NCI-H128 (cell line): ENCODE results near the gene PTPRN2.
"Not testable (repeated sequence)": the region's sequence is repeated elsewhere in the genome, so short reads cannot be mapped to it uniquely, and the experiment has no call there.

Source experiments
- DNase-seq: peaks from one replicate; lab custom pipeline; 2025; ENCODE audit not compliant: unreplicated experiment; lab: John Stamatoyannopoulos, UW

PTPRN2 gene

DNA sequence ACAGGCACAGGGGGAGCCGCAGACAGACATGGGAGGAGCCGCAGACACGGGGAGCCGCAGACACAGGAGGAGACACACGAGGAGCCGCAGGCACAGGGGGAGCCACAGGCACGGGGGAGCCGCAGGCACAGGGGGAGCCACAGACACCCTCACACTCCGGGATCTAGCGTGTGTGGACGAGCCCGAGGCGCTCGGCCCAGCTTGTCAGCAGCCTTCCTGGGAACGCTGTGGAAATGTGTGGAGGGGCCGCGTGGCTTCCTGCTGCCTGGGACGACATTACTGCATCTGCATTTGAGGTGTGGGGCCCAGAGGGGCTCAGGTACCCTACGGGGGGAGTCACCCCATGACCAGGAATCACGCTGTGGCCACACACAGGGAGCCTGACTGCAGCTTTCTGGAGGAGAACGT lies 313.2 kb downstream of the PTPRN2 start:
- DNase-seq: no peak

DNA sequence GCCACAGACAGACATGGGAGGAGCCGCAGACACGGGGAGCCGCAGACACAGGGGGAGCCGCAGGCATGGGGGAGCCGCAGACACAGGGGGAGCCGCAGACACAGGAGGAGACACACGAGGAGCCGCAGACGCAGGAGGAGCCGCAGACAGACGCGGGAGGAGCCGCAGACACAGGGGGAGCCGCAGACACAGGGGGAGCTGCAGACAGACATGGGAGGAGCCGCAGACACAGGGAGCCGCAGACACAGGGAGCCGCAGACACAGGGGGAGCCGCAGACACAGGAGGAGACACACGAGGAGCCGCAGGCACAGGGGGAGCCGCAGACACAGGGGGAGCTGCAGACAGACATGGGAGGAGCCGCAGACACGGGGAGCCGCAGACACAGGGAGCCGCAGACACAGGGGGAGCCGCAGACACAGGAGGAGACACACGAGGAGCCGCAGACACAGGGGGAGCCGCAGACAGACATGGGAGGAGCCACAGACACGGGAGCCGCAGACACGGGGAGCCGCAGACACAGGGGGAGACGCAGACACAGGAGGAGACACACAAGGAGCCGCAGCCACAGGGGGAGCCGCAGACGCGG lies 313.8 kb downstream of the PTPRN2 start:
- not testable (repeated sequence) for DNase-seq

DNA sequence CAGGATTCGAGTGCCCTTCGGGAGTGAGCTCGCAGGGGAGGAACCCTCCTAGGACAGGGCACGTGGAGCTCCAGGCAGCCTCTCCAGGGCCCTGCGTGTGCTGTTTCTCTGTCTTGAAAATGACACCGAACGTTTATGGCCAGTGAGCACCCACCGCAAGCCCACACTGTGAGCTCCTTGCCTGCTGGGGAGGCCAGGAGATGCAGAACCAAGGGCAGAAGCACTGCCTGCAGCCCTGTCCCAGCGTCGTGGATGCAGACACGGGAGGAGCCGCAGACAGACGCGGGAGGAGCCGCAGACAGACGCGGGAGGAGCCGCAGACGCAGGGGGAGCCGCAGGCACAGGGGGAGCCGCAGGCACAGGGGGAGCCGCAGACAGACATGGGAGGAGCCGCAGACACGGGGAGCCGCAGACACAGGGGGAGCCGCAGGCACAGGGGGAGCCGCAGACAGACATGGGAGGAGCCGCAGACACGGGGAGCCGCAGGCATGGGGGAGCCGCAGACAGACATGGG lies 314.4 kb downstream of the PTPRN2 start:
- no peak for DNase-seq

DNA sequence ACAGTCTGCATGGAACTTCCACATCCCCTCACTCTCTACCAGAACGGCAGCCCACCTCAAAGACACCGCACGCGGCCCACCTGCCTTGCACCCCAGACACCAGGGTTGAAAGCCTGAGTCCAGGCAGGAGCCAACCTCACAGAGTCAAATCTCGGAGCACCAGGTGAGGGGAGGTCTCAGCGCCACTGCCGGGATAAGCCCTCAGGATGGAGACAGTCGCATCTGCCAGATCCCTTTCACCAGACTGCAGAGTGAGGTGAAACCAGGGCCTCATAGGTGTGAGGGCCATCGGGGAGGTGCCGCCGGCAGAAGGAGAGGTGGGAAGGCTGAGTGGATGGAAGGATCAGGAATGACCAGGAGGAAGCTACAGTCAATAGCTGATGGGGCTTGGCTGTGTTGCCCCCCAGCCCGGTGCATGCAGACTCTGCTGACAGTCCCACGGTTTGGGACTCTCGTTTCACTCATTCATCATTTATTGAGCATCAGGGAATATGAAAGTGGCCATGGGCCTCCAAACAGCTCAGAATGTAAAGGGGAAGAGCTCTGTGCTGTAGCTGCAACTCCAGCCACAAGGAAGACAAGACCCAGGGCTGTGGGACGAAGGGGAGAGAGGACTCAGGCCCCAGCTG lies 315.0 kb downstream of the PTPRN2 start:
- no peak for DNase-seq

DNA sequence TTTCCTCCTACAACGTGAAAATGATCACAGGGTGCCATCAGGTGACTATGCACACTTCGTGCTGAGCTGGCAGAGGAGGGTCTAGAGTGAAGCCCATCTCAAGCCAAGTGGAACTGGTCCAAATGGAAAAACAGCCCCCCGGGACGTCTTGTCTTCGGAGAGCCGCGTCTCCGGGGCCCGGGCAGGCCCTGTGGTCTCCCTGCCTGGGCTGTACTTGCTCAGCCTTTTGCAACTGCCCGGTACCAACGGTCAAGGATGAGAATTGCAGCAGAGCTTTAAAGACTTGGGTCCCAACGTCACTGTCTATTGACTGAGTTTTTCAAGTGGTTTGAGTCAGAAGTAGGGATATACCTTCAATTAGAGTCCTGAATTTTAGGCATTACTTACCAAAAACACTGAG lies 315.5 kb downstream of the PTPRN2 start:
- no peak for DNase-seq

DNA sequence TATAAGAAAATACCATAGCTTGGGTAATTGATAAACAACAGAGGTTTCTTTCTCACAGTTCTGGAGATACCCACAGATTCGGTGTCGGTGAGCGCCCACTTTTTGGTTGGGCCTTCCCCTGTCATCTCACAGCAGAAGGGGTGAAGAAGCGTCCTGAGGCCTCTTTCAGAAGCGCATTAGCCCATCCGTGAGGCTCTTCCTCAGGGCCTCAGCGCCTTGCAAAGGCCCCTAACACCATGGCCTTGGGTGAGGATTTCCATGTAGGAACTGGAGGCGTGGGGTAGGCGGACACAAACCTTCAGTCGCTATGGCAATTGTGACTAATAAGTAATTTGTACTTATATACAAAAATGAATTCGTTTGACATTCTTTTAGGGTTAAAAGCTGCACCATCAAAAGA lies 316.0 kb downstream of the PTPRN2 start:
- no peak for DNase-seq

DNA sequence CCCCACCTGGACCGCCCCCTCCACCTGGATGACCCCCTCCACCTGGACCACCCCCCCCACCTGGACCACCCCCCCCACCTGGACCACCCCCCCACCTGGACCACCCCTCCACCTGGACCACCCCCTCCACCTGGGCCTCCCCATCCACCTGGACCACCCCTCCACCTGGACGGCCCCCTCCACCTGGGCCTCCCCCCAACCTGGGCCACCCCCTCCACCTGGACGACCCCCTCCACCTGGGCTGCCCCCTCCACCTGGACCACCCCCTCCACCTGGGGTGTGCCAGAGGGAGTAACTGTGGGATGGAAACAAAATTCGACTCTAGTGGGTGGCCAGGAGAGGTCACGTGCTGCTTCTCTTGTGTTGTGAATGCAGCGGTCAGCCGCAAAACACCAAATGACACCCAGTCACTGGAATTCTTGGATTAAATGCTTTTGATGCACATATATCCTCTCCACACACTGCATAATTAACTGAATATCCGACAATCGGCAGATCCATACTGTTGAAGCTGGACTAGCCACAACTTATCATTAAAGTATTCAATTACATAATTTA lies 316.7 kb downstream of the PTPRN2 start:
- no peak for DNase-seq

DNA sequence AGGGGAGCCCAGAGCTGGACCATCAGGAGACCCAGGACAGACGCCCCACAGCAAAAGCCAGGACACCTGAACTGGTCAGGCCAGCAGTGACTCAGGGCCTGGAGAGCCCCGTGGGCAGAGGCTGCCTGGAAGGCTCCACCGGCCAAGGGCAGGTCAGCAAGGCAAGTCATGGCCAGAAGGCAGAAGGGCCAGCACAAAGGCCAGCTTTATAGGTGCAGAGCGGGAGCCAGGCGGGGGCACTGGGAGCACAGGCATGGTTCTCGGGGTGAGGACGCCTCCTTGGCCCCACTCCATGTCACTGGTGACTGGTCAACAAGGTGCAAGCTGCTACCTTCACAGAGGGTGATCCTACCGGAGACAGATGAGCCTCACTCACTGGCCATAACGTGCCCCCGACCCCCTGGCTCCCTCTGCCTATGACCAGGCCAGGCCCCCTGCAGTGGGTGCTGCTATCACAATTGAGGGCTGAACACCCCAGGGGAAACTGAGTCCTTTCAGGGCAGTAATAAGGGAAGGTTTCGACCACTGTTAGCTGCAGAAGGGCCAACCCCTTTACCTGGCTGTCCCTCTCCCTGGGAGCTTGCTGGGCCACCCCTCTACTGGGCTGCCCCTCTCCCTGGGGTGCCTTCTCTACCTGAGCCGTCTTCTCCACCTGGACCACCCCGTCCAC lies 317.4 kb downstream of the PTPRN2 start:
- no peak for DNase-seq

DNA sequence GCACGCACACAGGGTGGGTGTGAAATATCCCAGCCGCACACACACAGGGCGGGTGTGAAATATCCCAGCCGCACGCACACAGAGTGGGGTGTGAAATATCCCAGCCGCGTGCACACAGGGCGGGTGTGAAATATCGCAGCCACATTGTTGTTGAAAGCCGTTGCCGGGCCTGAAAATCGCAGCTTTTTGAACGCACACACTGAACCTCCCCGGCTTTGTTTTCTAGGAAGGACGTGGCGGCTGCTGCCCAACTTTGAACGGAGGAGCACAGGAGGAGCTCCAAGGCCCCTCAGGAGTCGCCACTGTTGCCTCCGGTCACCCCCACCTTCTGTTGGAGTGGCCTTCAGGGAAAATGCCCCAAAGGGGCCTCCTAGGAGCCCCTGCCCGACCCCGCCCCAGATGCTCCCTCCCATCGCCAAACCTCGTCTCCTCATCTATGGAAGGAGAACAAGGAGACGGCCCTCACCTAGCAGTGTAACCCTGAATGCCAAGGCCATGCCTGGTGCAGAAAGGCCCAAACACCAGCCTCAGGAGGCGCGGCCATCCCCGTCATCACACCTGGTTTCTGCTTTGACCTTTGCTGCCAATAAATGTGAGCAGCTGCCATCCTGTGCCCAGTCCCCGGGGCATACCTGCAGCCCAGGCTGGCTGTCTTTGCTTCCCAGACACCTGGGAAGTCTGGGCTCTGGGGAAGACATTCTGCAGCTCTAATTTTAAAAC lies 318.6 kb downstream of the PTPRN2 start:
- DNase-seq: no peak

DNA sequence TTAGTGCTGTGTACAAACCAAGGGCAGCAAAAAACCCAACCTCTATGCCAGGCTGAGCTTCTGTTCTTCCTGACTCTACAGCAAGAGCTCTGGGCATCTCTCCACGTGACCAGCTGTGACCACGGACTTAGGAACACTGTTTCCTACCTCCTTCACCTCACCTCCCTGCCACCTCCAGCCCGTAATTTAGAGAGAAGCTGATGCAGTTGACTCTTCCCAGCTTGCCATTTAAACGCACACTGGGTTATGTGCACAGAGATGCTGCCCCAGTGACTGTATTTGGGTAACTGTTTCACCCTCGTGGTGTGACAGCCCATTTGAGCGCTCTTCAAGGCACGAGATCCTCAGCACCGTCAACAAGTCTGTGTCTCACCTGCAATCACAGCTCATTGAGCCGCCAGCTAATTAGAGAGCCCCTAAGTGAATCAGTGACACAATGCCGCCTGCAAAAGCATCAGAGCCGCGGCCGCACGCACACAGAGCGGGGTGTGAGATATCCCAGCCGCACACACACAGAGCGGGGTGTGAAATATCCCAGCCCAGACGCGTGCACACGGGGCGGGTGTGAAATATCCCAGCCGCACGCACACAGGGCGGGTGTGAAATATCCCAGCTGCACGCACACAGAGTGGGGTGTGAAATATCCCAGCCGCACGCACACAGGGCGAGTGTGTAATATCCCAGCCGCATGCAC lies 319.7 kb downstream of the PTPRN2 start:
- DNase-seq: no peak

DNA sequence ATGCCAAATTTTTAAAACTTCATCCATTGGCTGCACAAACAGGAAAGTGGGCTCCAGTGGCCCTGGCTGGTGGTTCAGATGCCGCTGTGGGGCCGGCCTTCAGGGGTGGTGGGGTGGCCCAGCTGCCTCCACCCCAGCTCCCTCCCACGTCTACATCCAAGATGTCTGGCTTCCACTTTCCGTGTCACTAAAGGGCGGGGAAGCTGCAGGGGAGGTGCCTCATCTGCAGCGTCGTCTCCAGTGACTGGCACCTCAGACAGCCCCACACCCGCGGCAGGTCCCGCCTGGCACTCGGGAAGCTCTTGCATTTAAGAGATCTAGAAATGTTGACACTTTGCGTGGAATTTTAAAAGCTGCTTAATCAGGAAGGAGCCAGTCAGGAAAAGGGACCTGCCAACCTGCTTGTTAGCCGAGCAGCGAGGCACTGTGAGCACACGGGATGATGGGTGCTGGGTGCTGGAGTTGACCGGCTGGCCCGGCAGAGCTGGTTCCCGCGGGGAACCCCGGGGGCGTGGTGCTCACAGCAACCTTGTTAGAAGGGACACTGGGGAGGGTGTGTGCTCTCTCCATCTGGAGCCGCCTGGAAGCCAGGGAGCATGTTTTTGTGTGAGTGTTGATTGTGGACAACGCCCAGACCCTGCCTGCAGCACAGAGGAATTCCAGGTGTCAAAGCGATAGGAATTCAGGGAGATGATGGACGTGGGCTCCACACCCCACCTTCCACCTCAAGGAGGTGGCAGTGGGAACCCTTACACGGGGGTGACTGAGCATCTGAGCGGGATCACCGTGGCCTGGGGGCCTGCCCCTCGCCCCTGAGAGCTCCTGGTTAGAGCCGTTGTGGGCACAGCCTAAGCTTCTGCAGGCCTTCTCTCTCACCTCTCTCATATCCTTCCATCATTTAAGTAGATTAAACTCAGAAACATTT lies 320.5 kb downstream of the PTPRN2 start:
- DNase-seq: no peak

DNA sequence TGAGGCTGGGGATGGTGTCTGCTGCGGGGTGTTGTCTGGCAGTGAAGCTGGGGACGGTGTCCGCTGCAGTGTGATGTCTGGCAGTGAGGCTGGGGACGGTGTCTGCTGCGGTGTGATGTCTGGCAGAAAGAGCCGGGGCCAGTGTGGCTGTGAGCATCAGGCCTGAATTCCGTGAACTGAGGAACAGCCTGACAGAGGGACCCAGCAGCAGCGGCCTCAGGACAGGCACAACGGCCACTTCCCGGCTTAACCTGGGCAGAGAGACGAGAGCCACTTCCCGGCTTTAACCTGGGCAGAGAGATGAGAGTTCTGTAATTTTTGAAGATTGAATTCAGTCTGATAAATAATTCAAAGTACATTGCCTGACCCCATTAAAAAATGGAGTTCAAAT lies 321.2 kb downstream of the PTPRN2 start:
- no peak for DNase-seq

DNA sequence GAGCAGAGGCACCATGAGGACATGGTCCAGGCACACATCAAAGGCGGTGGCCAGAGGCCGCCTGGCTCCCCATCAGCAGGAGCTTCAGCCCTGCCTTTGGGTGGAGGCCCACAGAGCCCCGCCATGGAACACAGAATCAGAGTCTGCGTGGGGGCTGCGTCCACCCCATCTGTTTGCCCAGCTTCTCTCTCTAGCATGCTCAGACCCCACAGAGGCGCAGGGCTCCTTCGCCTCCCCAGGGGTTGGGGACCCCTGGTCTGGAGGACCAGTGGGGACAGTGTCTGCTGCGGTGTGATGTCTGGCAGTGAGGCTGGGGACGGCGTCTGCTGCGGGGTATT lies 321.9 kb downstream of the PTPRN2 start:
- no peak for DNase-seq

DNA sequence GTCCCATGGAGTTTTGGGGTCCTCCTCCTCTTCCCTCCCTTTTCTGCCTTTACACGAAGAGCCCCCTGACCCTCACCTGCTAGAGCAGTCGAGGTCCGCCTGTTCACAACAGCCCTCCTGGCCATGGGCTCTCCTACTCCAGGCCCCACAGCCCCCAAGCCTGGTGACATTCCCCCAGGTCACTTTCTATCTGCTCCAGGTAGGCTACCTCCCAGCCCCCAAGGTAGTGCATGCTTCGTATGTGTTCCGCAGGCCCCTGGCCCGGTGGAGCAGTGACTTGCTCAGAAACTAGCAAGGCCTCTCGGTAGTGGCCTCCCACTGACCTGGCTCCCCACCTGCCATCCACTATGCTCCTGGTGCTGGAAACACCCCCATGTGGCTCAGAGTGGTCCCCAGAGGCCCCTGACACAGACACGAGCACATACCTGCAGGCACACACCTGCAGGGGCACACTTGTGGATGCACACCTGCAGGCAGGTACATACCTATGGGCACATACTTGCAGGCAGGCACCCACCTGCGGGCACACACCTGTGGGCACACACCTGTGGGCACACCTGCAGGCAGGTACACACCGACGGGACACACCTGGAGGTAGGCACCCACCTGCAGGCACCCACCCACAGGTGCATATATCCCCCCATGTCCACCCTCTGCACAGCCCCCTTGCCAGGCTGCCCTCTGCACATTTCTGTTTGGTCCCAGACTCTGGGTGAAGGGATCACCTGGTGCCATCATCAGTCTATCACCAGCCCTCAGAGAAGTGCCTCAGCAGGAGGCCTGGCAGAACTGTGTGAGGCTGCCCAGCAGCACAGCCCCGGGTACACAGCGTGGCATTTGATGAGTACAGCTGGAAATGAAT lies 322.5 kb downstream of the PTPRN2 start:
- DNase-seq: no peak

DNA sequence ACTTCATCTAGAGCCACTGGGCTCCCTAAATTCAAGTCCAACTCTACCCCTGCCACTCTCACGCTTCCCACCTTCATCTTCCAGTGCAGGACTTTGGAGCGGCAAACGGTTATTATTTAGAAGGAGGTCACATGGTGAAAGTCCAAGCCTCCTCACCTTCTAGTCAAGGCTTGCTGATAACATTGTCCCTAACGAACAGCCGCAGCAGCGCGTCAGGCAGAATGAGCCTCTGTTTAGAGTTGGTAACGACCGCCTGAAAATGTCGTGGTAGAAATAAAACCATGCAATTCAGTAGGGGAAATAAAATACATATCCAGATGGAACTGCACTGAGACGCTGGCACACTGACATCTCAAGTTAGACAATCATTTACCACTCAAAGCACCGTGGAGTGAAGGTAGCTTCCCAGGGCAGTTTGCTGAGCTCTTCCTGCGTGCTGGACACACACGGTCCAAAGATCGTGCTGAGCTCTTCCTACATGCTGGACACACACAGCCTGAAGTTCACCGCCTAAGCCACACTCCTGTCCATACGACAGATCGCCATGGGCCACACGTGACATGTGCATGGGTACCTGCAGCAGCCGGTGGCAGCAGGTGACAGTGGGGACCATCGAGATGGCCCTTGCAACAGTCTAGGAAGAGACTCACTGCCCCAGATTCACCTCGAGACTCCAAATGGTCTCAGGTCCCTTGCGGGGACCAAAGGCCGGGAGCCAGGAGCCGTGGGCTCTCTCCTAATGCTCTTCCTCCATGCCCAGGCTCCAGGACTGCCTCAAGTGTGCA lies 323.5 kb downstream of the PTPRN2 start:
- DNase-seq: no peak

DNA sequence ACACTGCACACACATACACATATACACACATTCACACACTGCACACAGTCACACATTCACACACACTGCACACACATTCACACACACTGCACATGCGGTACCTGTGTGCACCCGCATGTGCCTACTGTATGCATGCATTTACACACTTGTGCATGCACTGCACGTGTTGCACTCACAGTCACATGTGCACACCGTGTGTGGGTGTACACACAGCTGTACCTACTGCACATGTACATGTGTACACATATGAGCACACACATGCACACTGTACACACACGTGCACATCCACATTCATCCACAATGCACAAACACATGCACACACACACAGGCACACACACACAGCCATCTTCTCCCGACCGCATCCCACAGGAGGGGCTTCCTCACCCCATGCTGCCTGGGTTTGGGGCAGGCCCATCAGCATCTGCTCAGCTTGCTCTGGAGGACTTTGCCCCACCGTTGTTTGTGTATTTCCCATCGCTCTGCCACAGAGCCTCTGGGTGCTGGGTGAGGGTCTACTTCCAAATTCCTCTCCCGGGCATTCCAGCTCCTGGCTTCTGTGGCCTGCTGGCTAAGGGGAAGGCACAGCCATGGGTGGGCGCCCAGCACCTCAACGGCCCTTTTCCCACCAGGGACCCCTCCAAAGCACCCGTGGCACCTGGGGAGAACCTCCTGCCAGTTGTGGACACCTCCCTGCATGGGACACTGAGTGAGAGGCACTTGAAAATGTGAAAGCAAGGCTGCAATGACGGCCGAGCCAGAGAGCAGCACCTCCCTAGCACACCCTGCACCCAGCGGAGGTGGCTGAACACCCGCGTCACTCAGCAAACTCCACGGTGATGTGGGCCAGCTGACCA lies 324.3 kb downstream of the PTPRN2 start:
- DNase-seq: no peak
